WTC11 (cell line): ENCODE measurements around the gene CTNNA3. TPM values are rescaled to one million over a fixed set of nuclear protein-coding genes. Genes with fewer than 3 reads are reported as not detected.

ENCODE experiments used
- ATAC-seq: fragments of 200-7000 bp; cut with Tn5 transposase; 2 replicates; pipeline ENCODE4 v1.10.0; 2021; ENCODE audit warnings: mild to moderate bottlenecking, moderate library complexity
- CTCF ChIA-PET: fragments of 300-600 bp; sonication (Branson Sonifier 250); formaldehyde crosslinking; loops from one replicate; lab custom pipeline; 2021; ENCODE audit warnings: antibody characterized with exemption; lab: Charles Lee
- POLR2A ChIA-PET: fragments of 350-600 bp; sonication (Branson Sonifier 250); formaldehyde crosslinking; loops from one replicate; lab custom pipeline; 2021; ENCODE audit warnings: antibody characterized with exemption; lab: Charles Lee
- DNase-seq: peaks from one replicate; pipeline ENCODE4 v3.0.0; 2021; ENCODE audit warnings: low spot score
- H3K27ac Mint-ChIP-seq: 2 replicates; pipeline ENCODE4 v1.8.0; 2021; ENCODE audit warnings: mixed read lengths
- H3K27me3 Mint-ChIP-seq: 2 replicates; pipeline ENCODE4 v1.8.0; 2021; ENCODE audit warnings: low read depth, mild to moderate bottlenecking, moderate library complexity, mixed read lengths
- H3K36me3 Mint-ChIP-seq: 2 replicates; pipeline ENCODE4 v1.8.0; 2021; ENCODE audit warnings: mixed read lengths
- H3K4me1 Mint-ChIP-seq: 2 replicates; pipeline ENCODE4 v1.8.0; 2022; ENCODE audit warnings: mixed read lengths
- H3K4me3 Mint-ChIP-seq: 2 replicates; pipeline ENCODE4 v1.8.0; 2021; ENCODE audit warnings: mild to moderate bottlenecking, moderate library complexity, mixed read lengths
- H3K9me3 Mint-ChIP-seq: 2 replicates; pipeline ENCODE4 v1.8.0; 2021; ENCODE audit warnings: mixed read lengths
- AFF4 ChIP-seq: sonication (generic); formaldehyde crosslinking; IDR thresholded peaks from 2 replicates; pipeline ENCODE4 v1.8.1; 2023; ENCODE audit warnings: mild to moderate bottlenecking, missing genetic modification reagents, borderline replicate concordance
- ERG ChIP-seq: fragments of 250-450 bp; sonication (Bioruptor Pico); IDR thresholded peaks from 2 replicates; pipeline ENCODE4 v1.8.0; 2021; ENCODE audit warnings: mild to moderate bottlenecking
- ESRRA ChIP-seq: sonication (generic); formaldehyde crosslinking; IDR thresholded peaks from 2 replicates; pipeline ENCODE4 v1.8.1; 2022; ENCODE audit warnings: mild to moderate bottlenecking, missing genetic modification reagents, borderline replicate concordance
- GTF2I ChIP-seq: fragments of 250-450 bp; sonication (Bioruptor Pico); conservative IDR thresholded peaks from 2 replicates; pipeline ENCODE4 v1.4.0; 2021; ENCODE audit warnings: mild to moderate bottlenecking
- NFYB ChIP-seq: sonication (generic); formaldehyde crosslinking; conservative IDR thresholded peaks from 2 replicates; pipeline ENCODE4 v1.8.0; 2022; ENCODE audit warnings: low read depth, missing genetic modification reagents
- RORB ChIP-seq: fragments of 250-450 bp; sonication (Bioruptor Pico); IDR thresholded peaks from 2 replicates; pipeline ENCODE4 v1.9.0; 2021; ENCODE audit warnings: mild to moderate bottlenecking
- SMAD3 ChIP-seq: sonication (generic); formaldehyde crosslinking; IDR thresholded peaks from 2 replicates; pipeline ENCODE4 v1.8.0; 2022; ENCODE audit warnings: missing genetic modification reagents, mild to moderate bottlenecking, borderline replicate concordance
- SMAD4 ChIP-seq: sonication (generic); formaldehyde crosslinking; IDR thresholded peaks from 2 replicates; pipeline ENCODE4 v1.8.0; 2022; ENCODE audit warnings: mild to moderate bottlenecking, missing genetic modification reagents
- TCF7 ChIP-seq: sonication (generic); formaldehyde crosslinking; IDR thresholded peaks from 2 replicates; pipeline ENCODE4 v1.8.0; 2022; ENCODE audit warnings: mild to moderate bottlenecking, low read depth, missing genetic modification reagents, moderate library complexity
- USF2 ChIP-seq: sonication (generic); formaldehyde crosslinking; IDR thresholded peaks from 2 replicates; pipeline ENCODE4 v1.8.1; 2023; ENCODE audit warnings: mild to moderate bottlenecking, missing genetic modification reagents, moderate library complexity
- ZBTB43 ChIP-seq: sonication (generic); formaldehyde crosslinking; IDR thresholded peaks from 2 replicates; pipeline ENCODE4 v1.8.1; 2023; ENCODE audit warnings: mild to moderate bottlenecking, missing genetic modification reagents
- ZNF219 ChIP-seq: sonication (generic); formaldehyde crosslinking; IDR thresholded peaks from 2 replicates; pipeline ENCODE4 v1.8.0; 2023; ENCODE audit warnings: missing genetic modification reagents, mild to moderate bottlenecking, borderline replicate concordance
- ZNF281 ChIP-seq: sonication (generic); formaldehyde crosslinking; IDR thresholded peaks from 2 replicates; pipeline ENCODE4 v1.8.0; 2023; ENCODE audit warnings: mild to moderate bottlenecking, missing genetic modification reagents
- ZNF416 ChIP-seq: fragments of 250-450 bp; sonication (Bioruptor Pico); IDR thresholded peaks from 2 replicates; pipeline ENCODE4 v1.9.0; 2021; ENCODE audit warnings: mild to moderate bottlenecking, inconsistent platforms
- ZNF425 ChIP-seq: fragments of 250-450 bp; sonication (Bioruptor Pico); conservative IDR thresholded peaks from 2 replicates; pipeline ENCODE4 v1.9.0; 2021; ENCODE audit warnings: mild to moderate bottlenecking
- ZNF532 ChIP-seq: fragments of 250-450 bp; sonication (Bioruptor Pico); IDR thresholded peaks from 2 replicates; pipeline ENCODE4 v1.9.0; 2021; ENCODE audit warnings: mild to moderate bottlenecking, borderline replicate concordance
- ZSCAN18 ChIP-seq: fragments of 250-450 bp; sonication (Bioruptor Pico); IDR thresholded peaks from 2 replicates; pipeline ENCODE4 v2.1.2; 2022; ENCODE audit warnings: mild to moderate bottlenecking, moderate library complexity
- total RNA-seq: library from RNA; stranded (reverse); gene quantifications from 3 replicates; pipeline ENCODE4 v1.2.3, GENCODE V29; 2021

Gene CTNNA3
- total RNA-seq, 1 experiment from 2014 or later: 6.1 TPM

GRCh38 chr10:66837335-66837734 is 858.7 kb downstream of the CTNNA3 start:
- ChIA-PET CTCF (no interaction called here), POLR2A (no interaction called here)
- no peak for DNase-seq
- H3K4me1 Mint-ChIP-seq: peaks cover 32% of the 10 kb centered on the region
- H3K4me3 Mint-ChIP-seq: no peak overlapping the region
- H3K27me3 Mint-ChIP-seq: no peaks in the 10 kb centered on the region
- ATAC-seq: no peak
- TF ChIP-seq RORB (CRISPR knock-in tag) (no peak), ZNF281 (no peak), ZBTB43 (CRISPR knock-in tag) (no peak), ZNF219 (CRISPR knock-in tag) (no peak), ZNF416 (no peak), SMAD4 (CRISPR knock-in tag) (no peak), ESRRA (no peak), USF2 (CRISPR knock-in tag) (no peak), GTF2I (CRISPR knock-in tag) (no peak), TCF7 (CRISPR knock-in tag) (no peak), ZNF532 (no peak), ERG (CRISPR knock-in tag) (no peak), SMAD3 (CRISPR knock-in tag) (no peak), ZSCAN18 (CRISPR knock-in tag) (no peak), ZNF425 (no peak), NFYB (CRISPR knock-in tag) (no peak), AFF4 (CRISPR knock-in tag) (no peak)
- no peaks in the 10 kb centered on the region for H3K9me3 Mint-ChIP-seq
- H3K36me3 Mint-ChIP-seq: no peaks in the 10 kb centered on the region
- H3K27ac Mint-ChIP-seq: no peak overlapping the region
